H54 (cell line): ENCODE results near the gene ASIC5.

Experiments used
- DNase-seq: peaks from one replicate; pipeline ENCODE4 v3.0.0; 2011; ENCODE audit warnings: low spot score, mixed read lengths; ENCODE audit not compliant: insufficient read length
- FAIRE-seq: peaks from 3 replicates; lab custom pipeline; 2011; peaks lifted over from hg19 to GRCh38; lab: Jason Lieb, UNC
- POLR2A ChIP-seq: IDR thresholded peaks from 2 replicates; pipeline ENCODE4 v1.6.1; 2011; ENCODE audit warnings: low read depth, mild to moderate bottlenecking, low read length

Gene ASIC5

DNA sequence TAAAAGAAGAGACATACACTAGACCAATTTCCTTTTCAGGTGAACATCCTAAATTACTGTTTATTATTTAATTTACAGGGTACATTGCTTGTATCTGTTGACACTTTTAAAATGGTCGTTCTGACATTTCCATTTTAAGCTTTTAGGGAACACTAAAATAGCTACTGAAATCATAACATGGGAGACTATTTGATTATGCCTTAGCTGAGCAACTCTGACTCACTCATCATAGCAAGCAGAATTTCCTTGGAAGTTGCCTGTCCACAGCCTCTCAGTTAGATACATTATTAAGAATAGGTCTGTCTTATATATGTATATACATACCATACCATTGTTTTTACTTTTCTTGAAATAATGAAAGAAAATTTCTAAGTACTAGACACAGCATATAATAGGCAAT is 85.3 kb downstream of the ASIC5 start:
- FAIRE-seq (no peak), DNase-seq (no peak)
- TF ChIP-seq POLR2A = no peak
